ENCODE measurements around the gene ZNF649. TPM values are rescaled to one million over a fixed set of nuclear protein-coding genes. Genes with fewer than 3 reads are reported as not detected.

The ZNF649 gene
- 1 to 10 TPM; 8.1 to 9.6 TPM for total RNA-seq

- peak; percentile 82 for DNase-seq
- peaks cover 67% of the 10 kb centered on the region for H3K9me3 Mint-ChIP-seq
- H3K36me3 Mint-ChIP-seq (ENCODE audit: low read depth) = peaks cover 66% of the 10 kb centered on the region
- H3K4me3 Mint-ChIP-seq = peak within 1 kb of the TSS; percentile 95
- no peaks in the 10 kb centered on the region for H3K27me3 Mint-ChIP-seq
- H3K27ac Mint-ChIP-seq = peak within 1 kb of the TSS; percentile 89
- peaks cover 22% of the 10 kb centered on the region for H3K4me1 Mint-ChIP-seq
- CTCF ChIA-PET = no interaction called here
- POLR2A ChIA-PET = interaction anchor here (0.7 kb wide), 1 partner anchor 104 kb away, joined by 3 read pairs; no protein-coding TSS in a partner anchor
These were observed at the start of gene ZNF649 for GRCh38 chr19:51904331-51905165. Gene ZNF649, minus strand, starts transcription at chr19:51905017. Its CDS starts 4,910 bp downstream, at chr19:51900107.

GRCh38 chr19:51948975-51949374 lies 44.2 kb upstream of the ZNF649 start:
- peaks cover 69% of the 10 kb centered on the region for H3K9me3 Mint-ChIP-seq
- H3K27me3 Mint-ChIP-seq = no peaks in the 10 kb centered on the region
- no peak overlapping the region for H3K27ac Mint-ChIP-seq
- POLR2A ChIA-PET = no interaction called here
- no peak for DNase-seq
- peaks cover 27% of the 10 kb centered on the region for H3K36me3 Mint-ChIP-seq (ENCODE audit: low read depth)
- no peaks in the 10 kb centered on the region for H3K4me1 Mint-ChIP-seq
- CTCF ChIA-PET = no interaction called here
- no peak overlapping the region for H3K4me3 Mint-ChIP-seq

GRCh38 chr19:51946602-51947001 lies 41.8 kb upstream of the ZNF649 start:
- Mint-ChIP-seq H3K9me3 (peaks cover 82% of the 10 kb centered on the region), H3K27me3 (no peaks in the 10 kb centered on the region), H3K27ac (no peak overlapping the region), H3K4me3 (no peak overlapping the region), H3K4me1 (no peaks in the 10 kb centered on the region), H3K36me3 (ENCODE audit: low read depth) (peaks cover 50% of the 10 kb centered on the region)
- no peak for DNase-seq
- CTCF ChIA-PET = no interaction called here
- POLR2A ChIA-PET = no interaction called here

- Mint-ChIP-seq H3K4me3 (no peak overlapping the region), H3K27ac (no peak overlapping the region), H3K4me1 (no peaks in the 10 kb centered on the region), H3K27me3 (no peaks in the 10 kb centered on the region), H3K36me3 (ENCODE audit: low read depth) (peaks cover 67% of the 10 kb centered on the region), H3K9me3 (peaks cover 83% of the 10 kb centered on the region)
- POLR2A ChIA-PET = no interaction called here
- CTCF ChIA-PET = no interaction called here
- no peak for DNase-seq
These were observed 40.2 kb upstream of the ZNF649 start for GRCh38 chr19:51944798-51945552.

GRCh38 chr19:51938936-51939335 lies 34.1 kb upstream of the ZNF649 start:
- H3K4me3 Mint-ChIP-seq = no peak overlapping the region
- no peak overlapping the region for H3K27ac Mint-ChIP-seq
- no peaks in the 10 kb centered on the region for H3K4me1 Mint-ChIP-seq
- ChIA-PET CTCF (no interaction called here), POLR2A (no interaction called here)
- H3K9me3 Mint-ChIP-seq = peaks cover 59% of the 10 kb centered on the region
- no peak for DNase-seq
- H3K27me3 Mint-ChIP-seq = no peaks in the 10 kb centered on the region
- peaks cover 97% of the 10 kb centered on the region for H3K36me3 Mint-ChIP-seq (ENCODE audit: low read depth)

- H3K9me3 Mint-ChIP-seq = peaks cover 39% of the 10 kb centered on the region
- H3K27me3 Mint-ChIP-seq = no peaks in the 10 kb centered on the region
- H3K4me3 Mint-ChIP-seq = no peak overlapping the region
- DNase-seq = no peak
- CTCF ChIA-PET = no interaction called here
- H3K4me1 Mint-ChIP-seq = peaks cover 15% of the 10 kb centered on the region
- no peak overlapping the region for H3K27ac Mint-ChIP-seq
- peaks cover 89% of the 10 kb centered on the region for H3K36me3 Mint-ChIP-seq (ENCODE audit: low read depth)
- POLR2A ChIA-PET = no interaction called here
These were observed 27.1 kb upstream of the ZNF649 start for GRCh38 chr19:51931921-51932320.

- ChIA-PET CTCF (no interaction called here), POLR2A (no interaction called here)
- peak overlapping the region; percentile 98 for H3K4me3 Mint-ChIP-seq
- peaks cover 74% of the 10 kb centered on the region for H3K36me3 Mint-ChIP-seq (ENCODE audit: low read depth)
- DNase-seq = no peak
- H3K9me3 Mint-ChIP-seq = peaks cover 57% of the 10 kb centered on the region
- peak overlapping the region; percentile 86 for H3K27ac Mint-ChIP-seq
- H3K27me3 Mint-ChIP-seq = no peaks in the 10 kb centered on the region
- H3K4me1 Mint-ChIP-seq = peaks cover 21% of the 10 kb centered on the region
These were observed 23.0 kb upstream of the ZNF649 start for GRCh38 chr19:51927859-51928258.

DNA sequence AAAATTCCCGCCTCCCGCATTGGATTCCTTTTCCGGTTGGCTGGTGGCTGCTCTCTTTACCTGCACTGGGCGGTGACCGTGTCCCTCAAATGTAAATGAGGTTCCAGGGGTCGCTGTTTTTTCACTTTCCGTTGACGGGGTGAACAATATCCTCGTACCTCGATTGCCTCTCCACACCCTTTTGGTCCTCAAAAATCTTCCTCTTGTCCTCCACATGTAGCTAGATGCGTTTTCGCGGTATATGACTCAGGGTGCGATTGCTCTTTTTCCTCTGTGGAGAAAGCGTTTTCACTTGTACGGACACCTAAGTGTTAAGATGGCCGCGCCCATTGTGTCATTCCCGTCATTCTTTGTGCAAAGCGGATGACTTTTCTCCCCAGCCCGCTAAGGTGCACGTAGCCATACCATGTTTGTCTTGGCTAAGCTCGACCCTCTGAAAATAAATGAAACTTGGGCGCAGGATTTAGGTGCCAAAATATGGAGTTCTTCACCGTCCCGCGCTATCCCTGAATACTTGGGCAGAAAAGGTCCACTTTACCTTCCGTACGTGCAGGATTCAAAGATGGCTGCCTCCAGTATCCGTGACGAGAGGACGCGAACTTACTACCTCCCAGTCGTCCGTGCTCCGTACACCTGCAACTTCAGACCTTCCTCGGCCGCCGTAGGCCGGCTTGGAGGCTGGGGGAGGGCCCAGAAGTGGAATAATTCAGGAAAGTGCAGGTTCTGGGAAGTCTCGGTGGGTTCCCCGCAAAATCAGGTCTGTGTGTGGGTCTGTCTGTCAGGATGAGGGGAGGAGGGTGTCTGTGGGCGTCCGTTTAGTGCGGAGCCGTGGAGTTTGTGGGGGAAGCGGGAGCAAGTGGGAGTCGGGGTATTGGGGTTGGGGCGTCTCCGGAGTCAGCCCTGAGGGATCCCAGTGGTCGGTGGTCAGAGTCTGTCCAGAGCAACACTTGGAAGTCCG lies 22.2 kb upstream of the ZNF649 start, which contains the start of gene ZNF613:
ZNF613 (plus strand) TSS at position 689 of the 958 bp plus-strand sequence. CDS start 8,749 bp downstream, outside the sequence.
- Mint-ChIP-seq H3K27ac (peak within 1 kb of the TSS; percentile 86), H3K36me3 (ENCODE audit: low read depth) (peaks cover 69% of the 10 kb centered on the region), H3K4me1 (peaks cover 21% of the 10 kb centered on the region), H3K27me3 (no peaks in the 10 kb centered on the region), H3K4me3 (peak within 1 kb of the TSS; percentile 98), H3K9me3 (peaks cover 60% of the 10 kb centered on the region)
- ChIA-PET POLR2A (no interaction called here), CTCF (interaction anchor here (1.0 kb wide), 1 partner anchor 262 kb away, joined by 3 read pairs; no protein-coding TSS in a partner anchor)
- DNase-seq = peak; percentile 87

DNA sequence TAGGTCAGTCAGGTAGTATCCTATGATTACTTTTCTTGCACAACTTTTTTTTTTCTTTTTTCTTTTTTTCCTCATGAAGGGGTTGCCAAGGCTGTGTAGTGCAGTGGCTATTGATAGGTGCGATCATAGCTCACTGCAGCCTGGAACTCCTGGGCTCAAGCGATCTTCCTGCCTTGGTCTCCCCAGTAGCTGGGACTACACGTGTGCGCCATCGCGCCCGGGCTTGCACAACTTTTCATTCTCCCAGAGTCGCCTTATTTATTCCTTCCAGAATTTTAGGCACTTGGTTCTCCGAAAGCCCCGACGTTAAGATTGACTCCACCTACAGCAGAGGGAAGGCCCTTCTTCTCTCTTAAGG lies 21.6 kb upstream of the ZNF649 start:
- Mint-ChIP-seq H3K4me1 (peaks cover 21% of the 10 kb centered on the region), H3K27ac (peak overlapping the region; percentile 86), H3K9me3 (peaks cover 62% of the 10 kb centered on the region), H3K36me3 (ENCODE audit: low read depth) (peaks cover 70% of the 10 kb centered on the region), H3K4me3 (peak overlapping the region; percentile 98), H3K27me3 (no peaks in the 10 kb centered on the region)
- POLR2A ChIA-PET = no interaction called here
- CTCF ChIA-PET = interaction anchor here (1.0 kb wide), 1 partner anchor 263 kb away, joined by 3 read pairs; no protein-coding TSS in a partner anchor
- DNase-seq = no peak

DNA sequence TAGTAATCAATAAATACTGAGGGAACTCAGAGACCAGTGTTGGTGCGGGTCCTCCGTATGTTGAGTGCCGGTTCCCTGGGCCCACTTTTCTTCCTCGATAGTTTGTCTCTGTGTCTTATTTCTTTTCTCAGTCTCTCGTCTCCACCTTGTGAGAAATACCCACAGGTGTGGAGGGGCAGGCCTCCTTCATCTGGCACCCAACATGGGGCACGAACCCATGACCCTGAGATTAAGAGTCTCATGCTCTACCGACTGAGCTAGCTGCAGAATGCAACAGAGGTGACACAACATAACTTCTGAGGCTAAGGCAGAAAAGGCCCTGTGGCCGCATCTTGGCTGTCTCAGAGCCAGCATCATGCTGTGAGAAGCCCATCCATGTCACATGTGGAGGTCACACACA lies 17.1 kb upstream of the ZNF649 start:
- DNase-seq = no peak
- Mint-ChIP-seq H3K4me1 (peaks cover 6% of the 10 kb centered on the region), H3K27ac (no peak overlapping the region), H3K9me3 (peaks cover 75% of the 10 kb centered on the region), H3K36me3 (ENCODE audit: low read depth) (peaks cover 43% of the 10 kb centered on the region), H3K27me3 (no peaks in the 10 kb centered on the region), H3K4me3 (no peak overlapping the region)
- CTCF ChIA-PET = no interaction called here
- POLR2A ChIA-PET = no interaction called here

GRCh38 chr19:51919606-51920005 lies 14.8 kb upstream of the ZNF649 start:
- peaks cover 83% of the 10 kb centered on the region for H3K9me3 Mint-ChIP-seq
- ChIA-PET POLR2A (no interaction called here), CTCF (no interaction called here)
- no peak overlapping the region for H3K4me3 Mint-ChIP-seq
- peaks cover 40% of the 10 kb centered on the region for H3K36me3 Mint-ChIP-seq (ENCODE audit: low read depth)
- no peak overlapping the region for H3K27ac Mint-ChIP-seq
- H3K27me3 Mint-ChIP-seq = no peaks in the 10 kb centered on the region
- no peak for DNase-seq
- H3K4me1 Mint-ChIP-seq = no peaks in the 10 kb centered on the region

- H3K36me3 Mint-ChIP-seq (ENCODE audit: low read depth) = peaks cover 20% of the 10 kb centered on the region
- ChIA-PET CTCF (no interaction called here), POLR2A (no interaction called here)
- peaks cover 74% of the 10 kb centered on the region for H3K9me3 Mint-ChIP-seq
- H3K27ac Mint-ChIP-seq = no peak overlapping the region
- DNase-seq = no peak
- H3K4me3 Mint-ChIP-seq = no peak overlapping the region
- no peaks in the 10 kb centered on the region for H3K27me3 Mint-ChIP-seq
- no peaks in the 10 kb centered on the region for H3K4me1 Mint-ChIP-seq
These were observed 11.3 kb upstream of the ZNF649 start for GRCh38 chr19:51916167-51916566.

Data from activated CD4-positive, alpha-beta memory T cell treated with anti-CD3 and anti-CD28 coated beads, Interleukin-2, amount 10 ng/mL, durations not matched to agents 7 days and 5 days (primary cell).